Right forelimb (tissue), 1 donor: ENCODE measurements around the gene TAF4.
"Not testable (repeated sequence)": the region's sequence is repeated elsewhere in the genome, so short reads cannot be mapped to it uniquely, and the experiment has no call there.

Experiments used
- DNase-seq: peaks from one replicate; pipeline ENCODE4 v3.0.0-alpha.2; 2018

TAF4 gene, protein sequence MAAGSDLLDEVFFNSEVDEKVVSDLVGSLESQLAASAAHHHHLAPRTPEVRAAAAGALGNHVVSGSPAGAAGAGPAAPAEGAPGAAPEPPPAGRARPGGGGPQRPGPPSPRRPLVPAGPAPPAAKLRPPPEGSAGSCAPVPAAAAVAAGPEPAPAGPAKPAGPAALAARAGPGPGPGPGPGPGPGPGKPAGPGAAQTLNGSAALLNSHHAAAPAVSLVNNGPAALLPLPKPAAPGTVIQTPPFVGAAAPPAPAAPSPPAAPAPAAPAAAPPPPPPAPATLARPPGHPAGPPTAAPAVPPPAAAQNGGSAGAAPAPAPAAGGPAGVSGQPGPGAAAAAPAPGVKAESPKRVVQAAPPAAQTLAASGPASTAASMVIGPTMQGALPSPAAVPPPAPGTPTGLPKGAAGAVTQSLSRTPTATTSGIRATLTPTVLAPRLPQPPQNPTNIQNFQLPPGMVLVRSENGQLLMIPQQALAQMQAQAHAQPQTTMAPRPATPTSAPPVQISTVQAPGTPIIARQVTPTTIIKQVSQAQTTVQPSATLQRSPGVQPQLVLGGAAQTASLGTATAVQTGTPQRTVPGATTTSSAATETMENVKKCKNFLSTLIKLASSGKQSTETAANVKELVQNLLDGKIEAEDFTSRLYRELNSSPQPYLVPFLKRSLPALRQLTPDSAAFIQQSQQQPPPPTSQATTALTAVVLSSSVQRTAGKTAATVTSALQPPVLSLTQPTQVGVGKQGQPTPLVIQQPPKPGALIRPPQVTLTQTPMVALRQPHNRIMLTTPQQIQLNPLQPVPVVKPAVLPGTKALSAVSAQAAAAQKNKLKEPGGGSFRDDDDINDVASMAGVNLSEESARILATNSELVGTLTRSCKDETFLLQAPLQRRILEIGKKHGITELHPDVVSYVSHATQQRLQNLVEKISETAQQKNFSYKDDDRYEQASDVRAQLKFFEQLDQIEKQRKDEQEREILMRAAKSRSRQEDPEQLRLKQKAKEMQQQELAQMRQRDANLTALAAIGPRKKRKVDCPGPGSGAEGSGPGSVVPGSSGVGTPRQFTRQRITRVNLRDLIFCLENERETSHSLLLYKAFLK

DNA sequence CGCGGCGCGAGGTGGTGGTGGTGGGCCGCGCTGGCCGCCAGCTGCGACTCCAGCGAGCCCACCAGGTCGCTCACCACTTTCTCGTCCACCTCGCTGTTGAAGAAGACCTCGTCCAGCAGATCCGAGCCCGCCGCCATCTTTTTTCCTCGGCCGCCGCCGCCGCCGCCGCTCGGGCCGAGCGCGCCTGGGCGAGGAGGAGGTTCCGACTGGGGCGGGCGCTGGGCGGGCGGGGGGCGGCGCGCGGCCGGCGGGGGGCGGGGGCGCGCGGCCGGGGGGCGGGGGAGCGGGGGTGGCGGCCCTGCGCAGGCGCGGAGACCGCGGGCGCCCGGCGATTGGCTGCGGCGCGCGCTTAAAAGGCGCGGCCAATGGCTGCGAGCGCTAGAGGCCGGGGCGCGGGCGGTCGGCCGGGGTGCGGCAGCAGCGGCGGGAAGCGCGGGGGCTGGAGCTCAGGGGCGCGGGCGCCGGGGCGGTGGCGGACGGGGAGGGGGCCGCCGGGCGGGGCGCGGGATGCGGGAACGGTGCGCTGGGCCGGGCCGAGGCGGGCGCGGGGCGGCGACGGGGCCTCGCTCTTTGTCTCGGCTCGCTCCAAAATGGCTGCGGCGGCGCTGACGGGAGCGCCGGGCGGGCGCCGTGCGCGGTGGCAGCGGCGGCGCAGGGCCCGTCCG, at the start of gene TAF4:
Gene TAF4 (minus strand): TSS at position 208 of the 665 bp plus-strand sequence. CDS start 71 bp downstream, at position 137.
- peak; percentile 90 for DNase-seq

DNA sequence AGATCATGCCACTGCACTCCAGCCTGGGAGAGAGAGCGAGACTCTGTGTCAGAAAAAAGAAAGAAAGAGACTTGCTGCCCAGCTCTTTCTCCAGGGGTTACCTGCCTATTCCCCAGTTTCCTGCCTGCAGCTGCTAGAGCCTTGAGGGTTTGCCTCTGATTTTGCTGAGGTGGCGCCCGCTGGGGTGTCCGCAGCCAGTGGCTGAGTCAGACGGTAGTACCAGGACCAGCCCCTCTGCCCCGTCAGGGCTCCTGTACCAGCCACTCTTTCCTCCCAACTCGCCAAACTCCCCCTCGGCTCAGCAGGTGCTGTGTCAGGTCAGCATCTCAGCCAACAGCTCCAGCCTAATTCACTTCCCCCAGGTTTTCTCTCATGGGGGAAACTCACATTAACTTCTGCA, 49.2 kb upstream of the TAF4 start:
- DNase-seq: no peak

DNA sequence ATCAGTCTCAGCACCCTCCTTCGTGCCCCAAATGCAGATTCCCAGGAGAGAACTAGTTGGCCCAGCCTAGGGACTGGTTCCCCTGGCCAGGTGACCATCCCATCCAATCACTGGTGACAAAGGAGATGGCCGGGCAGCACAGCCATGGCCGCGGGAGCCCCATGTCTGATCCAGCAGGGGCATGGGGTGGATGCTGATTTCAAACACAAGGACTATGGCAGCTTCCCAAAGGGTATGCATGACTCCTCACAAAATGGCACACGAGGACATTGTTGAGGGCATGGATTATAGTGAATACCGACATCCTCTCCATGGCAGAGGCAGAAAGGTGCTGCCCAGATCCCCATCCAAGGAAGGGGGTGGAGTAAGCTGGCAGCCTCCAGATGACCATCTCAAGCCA, 46.7 kb upstream of the TAF4 start:
- no peak for DNase-seq

DNA sequence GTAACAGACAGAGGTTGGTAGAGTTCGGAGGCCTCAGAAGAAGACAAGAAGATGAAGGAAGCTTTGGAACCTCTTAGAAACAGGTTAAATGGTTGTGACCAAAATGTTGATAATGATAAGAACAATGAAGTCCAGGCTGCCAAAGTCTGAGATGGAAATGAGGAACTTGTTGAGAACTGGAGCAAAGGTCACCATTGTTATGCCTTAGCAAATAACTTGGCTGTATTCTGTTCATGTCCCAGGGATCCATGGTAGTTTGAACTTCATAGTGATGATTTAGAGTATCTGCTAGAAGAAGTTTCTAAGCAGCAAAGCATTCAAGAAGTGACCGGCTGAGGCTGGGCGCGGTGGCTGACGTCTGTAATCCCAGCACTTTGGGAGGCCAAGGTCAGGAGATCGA, 45.5 kb upstream of the TAF4 start:
- no peak for DNase-seq

DNA sequence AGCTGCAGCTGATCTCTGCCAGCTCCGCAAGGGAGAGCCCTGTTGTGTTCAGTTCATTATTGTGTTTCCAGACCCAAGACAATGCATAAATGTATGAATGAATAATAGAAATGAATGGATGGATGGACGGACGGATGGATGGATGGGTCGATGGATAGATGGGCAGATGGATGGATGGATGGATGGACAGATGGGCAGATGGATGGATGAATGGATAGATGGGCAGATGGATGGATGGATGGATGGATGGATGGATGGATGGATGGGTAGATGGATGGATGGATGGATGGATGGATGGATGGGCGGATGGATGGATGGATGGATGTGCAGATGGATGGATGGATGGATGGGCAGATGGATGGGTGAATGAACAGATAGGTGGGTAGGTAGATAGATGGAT, 39.9 kb upstream of the TAF4 start:
- DNase-seq: no peak

DNA sequence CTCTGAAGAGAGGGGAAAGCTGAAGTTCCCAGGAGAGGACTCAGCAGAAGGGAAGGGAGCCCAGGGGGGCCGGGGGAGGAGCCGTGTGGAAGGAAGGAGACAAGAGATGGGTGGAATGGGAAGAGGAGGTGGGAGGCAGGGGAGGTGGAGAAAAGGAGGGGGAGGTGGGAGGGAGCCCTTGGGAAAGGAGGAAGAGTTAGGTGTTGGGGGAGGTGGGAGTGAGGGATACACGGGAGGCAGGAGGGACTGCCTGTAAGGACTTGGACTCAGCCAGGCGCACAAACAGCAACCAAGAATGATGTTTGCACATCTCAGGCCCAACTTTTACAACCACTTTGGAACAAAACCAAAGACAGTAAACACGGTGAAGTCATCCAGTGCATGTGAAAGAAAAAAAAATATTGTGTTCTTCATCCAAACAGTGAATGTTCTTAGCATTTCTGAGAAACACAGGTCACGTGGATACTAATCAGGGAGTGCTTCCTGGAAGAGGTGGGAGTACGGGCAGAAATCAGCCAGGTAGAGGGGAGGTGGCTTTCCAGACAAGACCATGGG, 39.2 kb upstream of the TAF4 start:
- no peak for DNase-seq

DNA sequence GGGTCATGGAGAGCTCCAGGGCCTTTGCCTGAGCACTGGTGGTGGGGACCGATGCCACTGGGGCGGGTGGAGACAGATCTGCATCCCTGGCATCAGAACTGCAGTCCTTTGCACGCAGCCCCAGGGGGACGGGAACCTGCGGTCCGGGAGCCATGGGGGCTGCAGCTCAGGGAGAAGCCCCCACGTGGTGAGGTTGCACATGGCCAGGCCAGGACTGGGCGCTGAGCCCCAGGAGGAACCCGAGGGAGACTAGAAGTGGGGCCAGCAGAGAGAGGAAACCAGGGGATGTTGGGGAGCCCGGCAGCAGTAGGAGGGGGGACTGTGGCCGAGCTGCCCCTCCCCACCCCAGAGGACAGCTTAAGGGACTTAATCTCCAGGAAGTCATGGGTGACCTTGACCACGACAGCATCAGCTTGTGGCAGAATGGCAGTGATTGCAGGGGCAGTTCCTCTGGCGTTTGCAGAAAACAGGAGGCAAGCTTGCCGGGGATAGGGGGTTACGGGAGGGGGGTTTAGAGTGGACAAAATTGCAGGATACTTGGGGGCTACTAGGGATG, 38.6 kb upstream of the TAF4 start:
- no peak for DNase-seq

DNA sequence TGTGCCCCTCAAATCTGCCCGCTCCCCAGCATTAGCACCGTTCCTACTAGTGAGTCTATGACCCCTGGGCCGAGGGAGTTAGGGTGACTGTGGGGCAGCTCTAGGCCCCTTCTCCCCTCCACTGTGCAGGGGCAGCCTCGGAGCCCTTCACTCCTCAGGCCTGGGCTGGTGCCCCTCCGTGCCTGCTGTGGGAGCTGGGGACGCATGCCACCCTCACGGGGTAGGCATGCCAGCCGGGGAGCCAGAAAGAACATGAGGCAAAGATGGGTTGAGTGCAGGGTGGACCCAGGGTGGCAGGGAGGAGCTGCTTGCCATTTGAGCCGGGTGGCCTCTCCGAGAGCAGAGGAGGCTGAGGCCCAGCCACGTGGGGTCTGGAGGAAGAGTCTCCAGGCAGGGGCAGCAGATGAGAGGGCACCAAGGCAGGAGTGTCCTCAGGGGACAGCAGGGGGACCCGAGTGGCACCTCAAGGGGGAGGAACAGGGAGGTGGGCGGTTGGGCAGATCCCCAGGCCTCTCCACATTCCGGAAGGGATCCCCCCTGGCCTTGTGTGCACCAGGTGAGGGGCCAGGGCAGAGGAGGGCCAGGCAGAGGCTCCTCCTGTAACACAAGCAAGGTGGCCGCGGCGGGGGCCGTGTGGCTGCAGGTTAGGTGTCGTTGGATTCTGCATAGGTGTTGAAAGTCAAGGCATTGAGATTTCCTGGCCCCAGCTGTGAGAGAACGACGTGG, 38.0 kb upstream of the TAF4 start:
- DNase-seq: no peak

DNA sequence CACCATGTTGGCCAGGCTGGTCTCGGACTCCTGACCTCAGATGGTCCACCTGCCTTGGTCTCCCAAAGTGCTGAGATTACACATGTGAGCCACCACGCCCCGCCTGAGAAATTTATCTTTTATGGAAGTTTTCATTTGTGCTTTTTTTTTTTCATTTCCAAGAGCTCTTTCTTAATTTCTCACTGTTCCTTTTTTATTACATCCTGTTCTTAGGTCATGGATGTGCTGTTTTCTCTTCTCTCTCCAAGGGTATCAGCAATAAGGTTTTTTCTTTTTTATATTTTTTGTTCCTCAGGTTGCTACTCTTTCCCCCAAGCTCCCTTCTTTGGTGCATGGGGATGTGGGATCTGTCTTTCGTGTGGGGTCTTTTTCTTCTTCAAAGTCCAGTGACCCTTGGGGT, 35.4 kb upstream of the TAF4 start:
- no peak for DNase-seq

DNA sequence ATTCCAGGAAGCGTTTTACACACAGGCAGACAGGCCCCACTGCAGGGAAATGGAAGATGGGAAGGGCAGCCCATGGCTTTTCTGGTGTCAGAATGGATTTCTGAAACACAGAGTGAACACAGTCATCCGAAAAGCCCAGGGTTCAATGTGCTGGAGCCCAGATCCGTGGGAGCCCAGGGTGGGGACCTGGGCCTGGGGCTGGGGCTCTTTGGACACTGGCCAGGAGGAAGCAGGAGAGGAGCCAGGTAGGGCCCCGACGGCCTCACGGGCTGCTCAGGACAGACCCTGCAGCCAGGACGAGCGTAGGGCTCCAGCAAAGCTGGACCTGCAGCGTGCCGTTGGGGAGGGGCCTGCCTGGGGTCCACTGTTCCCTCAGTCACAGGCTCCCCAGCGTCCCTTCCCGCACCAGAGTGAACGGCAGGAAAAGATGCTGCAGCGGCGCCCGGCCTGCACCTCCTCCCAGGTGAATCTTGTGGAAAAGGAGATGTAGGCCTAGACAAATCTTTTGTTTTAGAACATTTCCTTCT, 32.3 kb upstream of the TAF4 start:
- DNase-seq: no peak

DNA sequence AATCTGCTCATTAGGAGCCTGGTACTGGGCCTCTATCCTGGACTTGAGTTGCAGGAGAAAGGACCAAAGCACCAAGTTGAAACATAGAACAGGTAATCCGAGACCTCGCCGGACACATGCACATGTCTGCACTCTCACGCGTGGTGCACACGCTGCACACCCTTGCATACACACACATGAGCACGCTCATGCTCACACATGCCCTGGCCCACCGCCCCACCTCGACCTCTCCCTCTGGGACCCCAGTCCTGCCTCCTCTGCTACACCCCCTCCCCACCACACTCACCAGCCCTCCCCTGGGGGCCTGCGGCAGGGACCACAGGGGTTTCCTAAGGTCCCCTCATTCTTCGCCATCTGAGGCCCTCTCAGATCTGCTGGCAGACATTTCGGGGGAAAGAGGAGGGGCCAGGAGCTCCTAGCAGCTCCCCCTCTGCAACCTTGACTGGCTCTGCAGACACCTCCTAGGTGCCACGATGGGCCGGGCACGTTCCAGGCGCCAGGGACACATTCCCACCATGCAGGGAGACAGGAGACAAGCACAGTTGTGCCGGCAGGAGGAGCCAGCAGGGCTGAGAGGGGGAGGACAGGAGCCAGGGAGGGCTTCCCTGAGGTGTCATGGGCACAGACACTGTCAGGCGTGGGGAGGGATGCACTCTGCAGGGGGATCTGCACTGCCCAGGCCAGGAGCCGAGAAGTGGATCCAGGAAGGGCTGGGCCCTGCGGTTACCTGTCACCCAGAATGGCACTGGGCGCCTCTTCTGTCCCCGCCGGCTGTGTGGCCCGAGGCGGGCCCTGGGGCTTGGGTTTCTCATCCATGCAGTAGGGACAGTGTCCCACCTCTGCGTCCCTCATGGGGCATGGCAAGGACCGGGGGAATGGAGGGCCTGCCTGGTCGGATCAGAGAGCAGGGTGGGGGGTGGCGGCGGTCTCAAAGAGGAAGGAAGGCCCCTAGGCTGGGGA, 31.0 kb upstream of the TAF4 start:
- no peak for DNase-seq

DNA sequence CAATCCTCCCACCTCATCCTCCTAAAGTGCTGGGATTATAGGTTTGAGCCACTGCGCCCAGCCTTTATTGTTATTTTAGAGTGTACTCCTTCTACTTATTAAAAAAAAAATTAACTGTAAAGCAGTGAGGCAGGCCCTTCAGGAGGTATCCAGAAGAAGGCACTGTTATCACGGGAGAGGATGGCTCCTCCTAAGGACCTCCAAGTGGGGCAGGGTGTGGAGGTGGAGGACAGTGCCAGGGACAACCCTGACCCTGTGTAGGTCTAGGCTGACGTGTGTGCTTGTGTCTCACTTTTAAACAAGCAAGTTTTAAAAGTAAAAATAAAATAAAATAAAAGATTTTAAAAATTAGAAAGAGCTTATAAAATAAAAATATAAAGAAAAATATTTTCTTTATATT, 23.7 kb upstream of the TAF4 start:
- no peak for DNase-seq

DNA sequence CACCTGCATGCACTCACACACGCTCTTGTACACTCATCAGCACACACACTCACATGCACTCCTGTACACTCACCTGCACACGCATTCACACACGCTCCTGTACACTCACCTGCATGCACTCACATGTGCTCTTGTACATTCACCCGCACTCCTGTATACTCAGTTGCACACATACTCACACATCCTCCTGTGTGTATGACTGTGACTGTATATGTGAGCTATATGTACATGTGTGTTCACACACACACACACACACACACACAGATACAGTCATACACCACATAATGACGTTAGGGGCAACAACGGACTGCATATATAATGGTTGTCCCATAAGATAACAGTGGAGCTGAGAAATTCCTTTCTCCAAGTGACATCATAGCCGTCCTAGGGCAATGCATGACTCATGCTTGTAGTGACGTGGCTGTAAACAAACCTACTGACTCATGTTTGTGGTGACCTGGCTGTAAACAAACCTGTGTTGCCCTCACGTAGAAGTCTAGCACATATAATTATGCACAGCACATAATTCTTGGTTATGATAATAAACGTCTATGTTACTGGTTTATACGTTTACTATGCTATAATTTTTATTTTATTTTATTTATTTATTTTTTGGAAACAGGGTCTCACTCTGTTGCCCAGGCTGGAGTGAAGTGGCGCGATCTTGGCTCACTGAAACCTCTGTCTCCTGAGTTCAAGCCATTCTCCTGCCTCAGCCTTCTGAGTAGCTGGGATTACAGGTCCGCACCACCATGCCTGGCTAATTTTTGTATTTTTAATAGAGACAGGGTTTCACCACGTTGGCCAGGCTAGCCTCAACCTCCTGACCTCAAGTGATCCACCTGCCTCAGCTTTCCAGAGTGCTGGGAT, 22.8 kb upstream of the TAF4 start:
- DNase-seq: no peak

DNA sequence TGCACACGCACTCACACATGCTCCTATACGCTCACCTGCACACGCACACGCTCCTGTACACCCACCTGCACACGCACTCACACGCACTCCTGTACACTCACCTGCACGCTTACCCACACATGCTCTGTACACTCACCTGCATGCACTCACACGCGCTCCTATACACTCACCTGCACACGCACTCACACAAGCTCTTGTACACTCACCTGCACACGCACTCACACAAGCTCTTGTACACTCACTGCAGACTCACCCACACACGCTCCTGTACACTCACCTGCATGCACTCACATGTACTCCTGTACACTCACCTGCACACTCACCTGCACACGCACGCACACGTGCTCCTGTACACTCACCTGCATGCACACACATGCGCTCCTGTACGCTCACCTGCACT, 22.0 kb upstream of the TAF4 start:
- DNase-seq: no peak

DNA sequence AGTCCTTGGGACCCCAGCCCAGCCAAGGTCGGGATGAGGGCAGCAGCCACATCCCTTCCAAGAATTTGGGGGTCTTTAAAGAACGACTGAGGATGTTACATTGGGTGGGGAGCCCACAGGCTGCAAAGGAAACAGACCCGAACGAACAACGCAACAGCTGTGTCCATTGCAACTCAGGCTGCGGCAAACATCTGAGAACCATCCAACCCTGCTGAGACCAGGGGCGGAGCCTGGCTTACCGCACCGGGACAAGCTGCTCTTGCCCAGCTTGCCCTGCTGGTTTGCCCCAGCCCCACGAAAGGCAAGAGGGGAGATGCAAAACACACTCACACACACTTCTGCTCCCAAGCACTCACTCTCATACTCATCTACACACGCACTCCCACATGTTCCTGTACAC, 21.5 kb upstream of the TAF4 start:
- DNase-seq: no peak

DNA sequence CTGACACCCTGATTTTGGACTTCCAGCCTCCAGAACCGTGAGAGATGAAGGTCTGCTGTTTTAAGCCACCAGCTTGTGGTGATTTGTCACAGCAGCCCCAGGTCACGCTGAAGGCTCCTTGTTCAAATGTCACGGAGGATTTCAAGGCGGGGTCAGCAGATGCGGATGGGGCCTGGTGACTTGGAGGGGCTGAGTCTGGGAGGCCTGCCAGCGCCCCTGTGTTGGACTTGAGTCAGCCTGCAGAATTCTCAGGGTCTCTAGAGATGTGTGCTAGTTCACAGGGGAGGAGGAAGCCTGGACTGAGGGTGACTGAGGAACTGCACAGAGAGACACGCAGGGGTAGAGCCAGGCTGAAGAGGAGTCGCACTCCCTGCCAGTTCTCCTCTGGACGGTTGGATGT, 19.5 kb upstream of the TAF4 start:
- no peak for DNase-seq

DNA sequence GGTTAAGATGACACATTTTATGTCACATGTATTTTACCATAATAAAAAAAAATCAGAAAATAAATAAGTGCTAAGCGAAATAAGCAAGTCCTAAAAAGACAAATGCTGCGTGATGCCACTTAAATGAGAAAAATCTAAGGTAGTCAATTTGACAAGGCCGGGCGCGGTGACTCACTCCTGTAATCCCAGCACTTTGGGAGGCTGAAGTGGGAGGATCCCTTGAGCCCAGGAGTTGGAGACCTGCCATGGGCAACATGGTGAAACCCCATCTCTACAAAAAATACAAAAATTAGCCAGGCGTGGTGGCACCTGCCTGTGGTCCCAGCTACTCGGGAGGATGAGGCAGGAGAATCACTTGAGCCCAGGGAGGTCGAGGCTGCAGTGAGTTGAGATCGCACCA, 18.5 kb upstream of the TAF4 start:
- not testable (repeated sequence) for DNase-seq

DNA sequence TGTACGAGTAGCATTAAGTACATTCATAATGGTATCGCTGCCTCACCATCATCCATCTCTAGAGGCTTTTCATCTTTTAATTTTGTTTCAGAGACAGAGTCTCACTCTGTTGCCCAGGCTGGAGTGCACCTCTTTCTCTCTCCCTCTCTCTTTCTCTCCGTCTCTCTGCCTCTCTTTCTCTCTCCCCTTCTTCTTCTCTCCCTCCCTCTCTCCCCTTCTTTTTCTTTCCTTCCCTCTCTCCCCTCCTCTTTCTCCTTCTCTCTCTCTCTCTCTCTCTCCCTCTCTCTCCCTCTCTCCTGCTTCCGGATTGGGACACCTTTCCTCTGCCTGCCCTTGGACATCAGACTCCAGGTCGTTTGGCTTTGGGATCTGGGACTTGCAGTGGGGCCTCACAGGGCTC, 17.6 kb upstream of the TAF4 start:
- DNase-seq: no peak
